ENCODE measurements around the gene TRNP1.

The TRNP1 gene

DNA sequence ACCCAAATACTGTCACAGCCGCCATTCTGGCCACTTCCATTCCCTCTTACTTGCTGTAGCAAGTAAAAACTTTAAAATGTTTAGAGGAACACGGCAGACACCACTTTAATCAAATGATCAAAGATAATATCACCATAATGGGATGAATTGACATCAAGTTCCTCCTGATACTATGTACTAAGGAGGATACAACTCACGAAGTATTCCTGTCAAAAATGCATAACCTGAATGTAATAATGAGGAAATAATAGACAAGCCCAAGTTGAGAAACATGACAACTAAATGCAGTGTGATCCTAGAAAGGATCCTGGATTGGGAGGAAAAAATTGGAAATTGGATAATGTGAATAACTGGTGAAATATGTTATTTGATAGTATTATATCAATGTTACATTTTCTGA, 37.2 kb upstream of the TRNP1 start:
- Histone ChIP-seq H3K4me1 (ENCODE audit: control insufficient read depth, insufficient read depth, low read length) (no peaks in the 10 kb centered on the region), H3K27me3 (ENCODE audit: control insufficient read depth, insufficient read depth, low read length) (peaks cover 30% of the 10 kb centered on the region; the same call in 1 of the 2 replicates)

DNA sequence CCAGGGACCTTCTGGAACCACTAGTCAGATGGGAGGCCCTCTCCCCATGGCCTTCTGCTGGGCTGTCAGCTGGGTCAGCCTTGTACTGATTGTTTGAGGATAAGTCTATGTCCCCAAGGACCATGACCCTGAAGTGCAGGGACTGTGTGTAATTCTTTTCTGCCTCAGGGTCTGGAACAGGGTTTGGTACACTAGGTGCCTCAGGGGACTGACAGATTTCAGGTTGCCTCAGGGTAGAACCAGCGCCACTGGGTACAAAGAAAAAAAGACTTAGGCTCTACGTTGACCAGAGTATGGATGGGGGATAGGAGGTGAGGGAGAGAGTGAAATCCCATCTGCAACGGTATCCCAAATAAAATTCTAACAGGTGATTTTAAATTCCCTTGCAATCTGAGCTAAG, 36.2 kb upstream of the TRNP1 start:
- H3K27ac ChIP-seq (ENCODE audit: low read depth, low read length), result no peak overlapping the region
- no peaks in the 10 kb centered on the region for H3K4me1 ChIP-seq (ENCODE audit: control insufficient read depth, insufficient read depth, low read length)
- no peak overlapping the region for H3K9ac ChIP-seq (ENCODE audit: low read length)
- no peaks in the 10 kb centered on the region for H3K9me3 ChIP-seq (ENCODE audit: control insufficient read depth, insufficient read depth, low read depth, low read length)
- H3K36me3 ChIP-seq (ENCODE audit: control insufficient read depth, insufficient read depth, low read length), result peaks cover 3% of the 10 kb centered on the region; the same call in 1 of the 2 replicates
- peaks cover 39% of the 10 kb centered on the region; the same call in 1 of the 2 replicates for H3K27me3 ChIP-seq (ENCODE audit: control insufficient read depth, insufficient read depth, low read length)
- no peak overlapping the region for H3K4me3 ChIP-seq (ENCODE audit: low read depth, low read length)

More for the DNA sequence above, 37.2 kb upstream of the TRNP1 start:
- Histone ChIP-seq H3K9me3 (ENCODE audit: control insufficient read depth, insufficient read depth, low read depth, low read length) (no peaks in the 10 kb centered on the region), H3K36me3 (ENCODE audit: control insufficient read depth, insufficient read depth, low read length) (peaks cover 7% of the 10 kb centered on the region; the same call in 1 of the 2 replicates), H3K9ac (ENCODE audit: low read length) (no peak overlapping the region), H3K4me3 (ENCODE audit: low read depth, low read length) (no peak overlapping the region), H3K27ac (ENCODE audit: low read depth, low read length) (no peak overlapping the region)

DNA sequence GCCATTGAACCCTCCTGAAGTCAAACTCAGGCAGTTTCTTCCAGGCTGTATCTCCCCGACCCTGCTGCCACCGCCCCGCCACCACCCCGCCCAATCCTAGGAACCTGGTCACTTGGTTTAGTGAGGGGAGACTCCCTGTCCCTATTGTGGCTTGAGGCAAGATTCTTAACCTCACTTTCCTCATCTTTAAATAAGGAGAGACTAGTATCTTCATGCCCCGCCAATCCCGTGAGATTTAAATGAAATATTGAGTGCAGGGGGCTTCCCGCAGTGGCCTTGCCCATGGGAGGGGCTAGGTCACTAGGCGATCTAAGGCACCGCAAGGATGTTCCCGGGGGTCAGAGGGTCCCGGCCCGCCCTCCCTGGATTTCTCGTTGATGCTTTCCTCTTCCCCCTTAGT, 34.2 kb upstream of the TRNP1 start:
- no peaks in the 10 kb centered on the region for H3K4me1 ChIP-seq (ENCODE audit: control insufficient read depth, insufficient read depth, low read length)

DNA sequence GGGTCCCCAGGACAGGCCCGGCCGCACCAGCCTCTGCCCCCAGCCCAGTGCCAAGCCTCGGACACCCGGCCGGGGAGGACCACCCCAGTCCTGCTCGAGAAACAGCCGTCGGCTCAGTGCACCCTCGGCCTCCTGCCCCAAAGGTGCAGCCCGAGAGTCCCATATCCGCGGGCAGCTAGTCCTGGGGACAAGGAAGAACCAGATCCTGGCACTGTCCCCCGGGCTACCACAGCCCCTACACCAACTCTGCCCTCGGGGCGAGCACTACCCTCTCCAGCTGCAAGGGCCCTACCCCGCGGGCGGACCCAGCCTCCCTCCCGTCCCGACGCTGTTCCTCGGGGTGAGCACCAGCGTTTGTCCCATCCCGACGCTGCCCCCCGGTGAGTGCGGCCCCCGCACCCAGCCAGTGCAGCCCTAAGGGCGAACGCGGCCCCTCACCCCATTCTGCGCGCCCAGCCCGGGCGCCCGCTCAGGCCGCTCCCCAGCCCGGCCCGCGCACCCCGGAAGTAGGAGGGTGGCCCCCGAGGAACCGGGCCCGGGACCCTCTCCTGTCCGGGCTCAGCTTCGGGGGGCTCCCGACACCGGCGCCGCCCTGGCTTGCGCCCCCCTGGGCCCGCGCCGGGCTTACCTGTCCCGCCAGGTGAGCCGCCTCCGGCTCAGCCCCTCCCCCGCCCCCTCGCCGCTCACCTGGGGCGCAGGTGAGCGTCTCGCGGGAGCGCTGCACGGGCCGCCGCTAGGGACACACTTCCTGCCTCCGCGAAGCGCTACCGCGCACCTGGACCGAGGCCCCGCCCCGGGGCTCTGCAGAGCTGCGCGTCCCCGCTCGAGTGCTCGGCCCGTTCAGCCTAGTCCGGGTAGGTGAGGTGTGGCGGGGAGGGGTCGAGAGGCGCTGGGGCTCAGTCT, 33.5 kb upstream of the TRNP1 start, which contains the start of gene KDF1:
Gene KDF1, minus strand, starts transcription at position 747 of the 903 bp plus-strand sequence. CDS start 8,088 bp downstream, outside the sequence.
- Histone ChIP-seq H3K9ac (ENCODE audit: low read length) (peak within 1 kb of the TSS; percentile 80), H3K27ac (ENCODE audit: low read depth, low read length) (peak within 1 kb of the TSS; percentile 68), H3K4me3 (ENCODE audit: low read depth, low read length) (peak within 1 kb of the TSS; percentile 92)

More for the DNA sequence above, 34.2 kb upstream of the TRNP1 start:
- Histone ChIP-seq H3K9me3 (ENCODE audit: control insufficient read depth, insufficient read depth, low read depth, low read length) (no peaks in the 10 kb centered on the region), H3K4me3 (ENCODE audit: low read depth, low read length) (peak overlapping the region; percentile 92), H3K27ac (ENCODE audit: low read depth, low read length) (no peak overlapping the region), H3K36me3 (ENCODE audit: control insufficient read depth, insufficient read depth, low read length) (no peaks in the 10 kb centered on the region), H3K9ac (ENCODE audit: low read length) (peak overlapping the region; percentile 80), H3K27me3 (ENCODE audit: control insufficient read depth, insufficient read depth, low read length) (peaks cover 42% of the 10 kb centered on the region; the same call in 1 of the 2 replicates)

DNA sequence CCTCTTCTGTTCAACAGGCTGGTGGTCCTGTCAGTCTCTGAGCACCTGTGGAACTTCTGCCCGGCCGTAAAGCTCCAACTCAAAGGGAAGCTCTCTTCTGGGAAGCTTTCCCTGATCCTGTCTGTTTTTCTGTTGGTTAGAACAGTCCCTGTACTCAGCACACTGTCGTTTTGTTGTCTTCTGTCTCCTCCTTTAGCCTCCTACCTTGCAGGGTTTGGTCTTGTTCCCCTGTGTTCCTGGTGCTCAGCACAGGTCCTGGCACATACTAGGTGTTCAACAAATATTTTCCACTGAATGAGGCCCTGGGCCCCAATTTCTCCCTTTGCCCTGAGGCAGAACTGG, 32.9 kb upstream of the TRNP1 start:
- Histone ChIP-seq H3K9me3 (ENCODE audit: control insufficient read depth, insufficient read depth, low read depth, low read length) (no peaks in the 10 kb centered on the region), H3K27ac (ENCODE audit: low read depth, low read length) (peak overlapping the region; percentile 68; the same call in 1 of the 2 replicates), H3K4me1 (ENCODE audit: control insufficient read depth, insufficient read depth, low read length) (no peaks in the 10 kb centered on the region), H3K36me3 (ENCODE audit: control insufficient read depth, insufficient read depth, low read length) (no peaks in the 10 kb centered on the region), H3K4me3 (ENCODE audit: low read depth, low read length) (peak overlapping the region; percentile 92), H3K27me3 (ENCODE audit: control insufficient read depth, insufficient read depth, low read length) (peaks cover 42% of the 10 kb centered on the region; the same call in 1 of the 2 replicates), H3K9ac (ENCODE audit: low read length) (peak overlapping the region; percentile 64)

More for the DNA sequence above, 33.5 kb upstream of the TRNP1 start, which contains the start of gene KDF1:
- H3K9me3 ChIP-seq (ENCODE audit: control insufficient read depth, insufficient read depth, low read depth, low read length), result no peaks in the 10 kb centered on the region
- H3K27me3 ChIP-seq (ENCODE audit: control insufficient read depth, insufficient read depth, low read length), result peaks cover 42% of the 10 kb centered on the region; the same call in 1 of the 2 replicates
- no peaks in the 10 kb centered on the region for H3K4me1 ChIP-seq (ENCODE audit: control insufficient read depth, insufficient read depth, low read length)
- H3K36me3 ChIP-seq (ENCODE audit: control insufficient read depth, insufficient read depth, low read length), result no peaks in the 10 kb centered on the region

DNA sequence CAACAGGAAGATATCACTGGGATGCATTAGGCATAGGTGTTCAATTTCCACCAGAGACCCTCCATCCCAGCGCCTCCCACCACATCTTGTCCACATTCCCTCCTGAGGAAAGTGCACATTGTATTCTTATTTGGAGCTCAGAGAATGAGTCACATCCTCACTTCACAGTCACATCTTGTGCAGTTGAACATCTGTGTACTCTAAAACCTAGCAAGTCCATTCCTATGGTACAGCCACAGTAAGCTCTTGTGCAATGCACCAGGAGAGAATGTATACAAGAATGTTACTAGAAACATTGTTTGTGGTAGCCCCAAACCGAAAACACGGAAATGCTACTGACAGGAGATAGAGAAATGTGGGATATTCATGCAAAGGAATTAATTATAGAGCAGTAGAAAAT, 31.7 kb upstream of the TRNP1 start:
- H3K4me1 ChIP-seq (ENCODE audit: control insufficient read depth, insufficient read depth, low read length), result 0 out of 2 replicates have a peak, but pooled peaks cover 2% of the 10 kb centered on the region
- no peak overlapping the region for H3K27ac ChIP-seq (ENCODE audit: low read depth, low read length)
- peaks cover 42% of the 10 kb centered on the region; the same call in 1 of the 2 replicates for H3K27me3 ChIP-seq (ENCODE audit: control insufficient read depth, insufficient read depth, low read length)

DNA sequence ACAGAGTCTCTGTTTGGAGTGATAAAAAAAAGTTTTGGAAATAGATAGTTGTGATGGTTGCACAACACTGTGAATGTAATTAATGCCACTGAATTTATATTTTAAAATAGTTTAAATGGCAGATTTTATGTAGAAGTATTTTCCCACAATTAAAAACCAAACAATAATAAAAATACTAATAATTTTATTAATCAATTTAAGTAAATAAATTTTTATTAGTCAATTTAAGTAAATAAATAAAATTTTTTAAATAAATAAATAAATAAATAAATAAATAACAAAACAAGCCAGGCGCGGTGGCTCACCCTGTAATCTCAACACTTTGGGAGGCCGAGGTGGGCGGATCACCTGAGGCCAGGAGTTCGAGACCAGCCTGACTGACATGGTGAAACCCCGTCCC, 28.3 kb upstream of the TRNP1 start:
- Histone ChIP-seq H3K27ac (ENCODE audit: low read depth, low read length) (no peak overlapping the region), H3K27me3 (ENCODE audit: control insufficient read depth, insufficient read depth, low read length) (peaks cover 22% of the 10 kb centered on the region; the same call in 1 of the 2 replicates), H3K9me3 (ENCODE audit: control insufficient read depth, insufficient read depth, low read depth, low read length) (no peaks in the 10 kb centered on the region), H3K4me3 (ENCODE audit: low read depth, low read length) (no peak overlapping the region), H3K9ac (ENCODE audit: low read length) (no peak overlapping the region), H3K4me1 (ENCODE audit: control insufficient read depth, insufficient read depth, low read length) (0 out of 2 replicates have a peak, but pooled peaks cover 2% of the 10 kb centered on the region), H3K36me3 (ENCODE audit: control insufficient read depth, insufficient read depth, low read length) (no peaks in the 10 kb centered on the region)

More for the DNA sequence above, 31.7 kb upstream of the TRNP1 start:
- Histone ChIP-seq H3K9ac (ENCODE audit: low read length) (no peak overlapping the region), H3K4me3 (ENCODE audit: low read depth, low read length) (no peak overlapping the region), H3K36me3 (ENCODE audit: control insufficient read depth, insufficient read depth, low read length) (no peaks in the 10 kb centered on the region), H3K9me3 (ENCODE audit: control insufficient read depth, insufficient read depth, low read depth, low read length) (no peaks in the 10 kb centered on the region)

DNA sequence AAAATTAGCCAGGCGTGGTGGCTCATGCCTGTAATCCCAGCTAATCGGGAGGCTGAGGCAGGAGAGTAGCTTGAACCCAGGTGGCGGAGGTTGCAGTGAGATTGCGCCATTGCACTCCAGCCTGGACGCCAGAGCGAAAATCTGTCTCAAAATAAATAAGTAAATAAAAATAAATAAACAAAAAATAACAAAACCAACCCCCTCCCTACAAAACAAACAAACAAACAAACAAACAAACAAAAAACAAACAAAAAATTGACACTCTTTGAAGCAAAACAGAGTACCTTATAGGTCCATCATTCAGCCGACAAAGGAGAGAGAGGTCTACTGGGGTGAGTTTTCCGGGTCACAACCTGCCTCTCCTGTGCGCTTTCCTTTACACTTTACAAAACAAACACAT, 27.9 kb upstream of the TRNP1 start:
- peaks cover 18% of the 10 kb centered on the region; the same call in 1 of the 2 replicates for H3K27me3 ChIP-seq (ENCODE audit: control insufficient read depth, insufficient read depth, low read length)
- H3K9me3 ChIP-seq (ENCODE audit: control insufficient read depth, insufficient read depth, low read depth, low read length), result no peaks in the 10 kb centered on the region
- H3K4me3 ChIP-seq (ENCODE audit: low read depth, low read length), result no peak overlapping the region
- no peak overlapping the region for H3K9ac ChIP-seq (ENCODE audit: low read length)
- H3K36me3 ChIP-seq (ENCODE audit: control insufficient read depth, insufficient read depth, low read length), result no peaks in the 10 kb centered on the region
- 0 out of 2 replicates have a peak, but pooled peaks cover 2% of the 10 kb centered on the region for H3K4me1 ChIP-seq (ENCODE audit: control insufficient read depth, insufficient read depth, low read length)
- H3K27ac ChIP-seq (ENCODE audit: low read depth, low read length), result no peak overlapping the region

DNA sequence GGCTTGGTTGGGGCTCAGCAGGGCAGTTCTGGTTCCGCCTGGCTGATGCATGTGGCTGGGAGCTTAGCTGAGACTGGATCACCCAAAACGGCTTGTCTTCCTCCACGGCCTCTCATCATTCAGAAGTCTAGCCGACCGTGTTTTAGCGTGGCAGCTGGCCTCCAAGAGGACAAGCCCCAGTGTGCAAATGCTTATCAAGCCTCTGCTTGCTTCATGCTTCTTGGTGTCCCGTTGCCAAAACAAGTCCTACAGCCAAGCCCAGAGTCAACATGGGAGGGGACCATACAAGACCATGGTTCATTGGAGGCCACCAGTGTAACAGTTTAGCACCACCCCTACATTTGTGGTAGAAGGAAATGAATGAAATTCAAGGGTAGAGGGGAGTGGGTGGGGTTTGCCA, 22.7 kb upstream of the TRNP1 start:
- Histone ChIP-seq H3K9ac (ENCODE audit: low read length) (no peak overlapping the region), H3K27ac (ENCODE audit: low read depth, low read length) (no peak overlapping the region), H3K4me1 (ENCODE audit: control insufficient read depth, insufficient read depth, low read length) (peaks cover 10% of the 10 kb centered on the region), H3K27me3 (ENCODE audit: control insufficient read depth, insufficient read depth, low read length) (no peaks in the 10 kb centered on the region), H3K4me3 (ENCODE audit: low read depth, low read length) (no peak overlapping the region), H3K9me3 (ENCODE audit: control insufficient read depth, insufficient read depth, low read depth, low read length) (no peaks in the 10 kb centered on the region), H3K36me3 (ENCODE audit: control insufficient read depth, insufficient read depth, low read length) (no peaks in the 10 kb centered on the region)

DNA sequence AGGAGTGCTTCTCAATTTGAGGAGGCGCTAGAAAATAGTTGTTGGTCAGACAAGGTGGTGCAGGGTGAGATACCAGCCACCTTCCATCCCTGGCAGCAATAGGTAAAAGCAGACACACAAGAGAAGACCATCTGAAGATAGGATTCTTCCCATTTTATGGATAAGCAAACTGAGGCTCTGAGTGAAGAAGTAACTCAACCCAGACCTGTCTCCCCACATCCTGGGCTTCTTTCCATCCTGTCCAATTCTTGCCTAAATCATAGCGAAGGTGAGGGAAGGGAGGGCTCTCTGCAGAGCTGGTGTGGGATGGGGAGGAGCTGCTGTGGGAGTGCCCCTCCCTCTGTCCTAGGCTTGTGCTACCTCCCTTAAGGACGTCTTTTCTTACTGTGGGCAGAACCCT, 21.9 kb upstream of the TRNP1 start:
- peaks cover 10% of the 10 kb centered on the region for H3K4me1 ChIP-seq (ENCODE audit: control insufficient read depth, insufficient read depth, low read length)
- no peak overlapping the region for H3K4me3 ChIP-seq (ENCODE audit: low read depth, low read length)
- no peak overlapping the region for H3K27ac ChIP-seq (ENCODE audit: low read depth, low read length)
- H3K9ac ChIP-seq (ENCODE audit: low read length), result no peak overlapping the region
- H3K9me3 ChIP-seq (ENCODE audit: control insufficient read depth, insufficient read depth, low read depth, low read length), result no peaks in the 10 kb centered on the region
- H3K36me3 ChIP-seq (ENCODE audit: control insufficient read depth, insufficient read depth, low read length), result no peaks in the 10 kb centered on the region
- H3K27me3 ChIP-seq (ENCODE audit: control insufficient read depth, insufficient read depth, low read length), result no peaks in the 10 kb centered on the region

DNA sequence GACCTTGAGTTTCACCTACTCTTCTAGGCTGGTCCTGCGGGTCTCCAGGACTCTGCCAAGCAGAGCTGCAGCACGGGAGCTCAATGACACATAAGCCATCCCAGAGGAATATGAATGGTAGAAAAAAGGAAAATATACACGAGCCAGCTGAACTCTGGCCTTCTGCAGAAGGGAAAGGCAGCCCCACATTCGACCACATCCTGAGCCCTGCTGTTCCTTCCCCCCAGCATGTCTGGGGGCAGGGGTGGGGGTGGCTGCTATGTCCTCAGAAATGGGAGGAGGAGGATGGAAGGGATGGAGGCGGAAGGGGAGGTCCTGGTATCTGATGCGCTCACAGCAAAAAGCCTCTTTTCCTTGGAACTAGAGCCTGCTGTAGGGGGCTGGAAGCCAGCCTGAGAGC, 21.1 kb upstream of the TRNP1 start:
- Histone ChIP-seq H3K4me3 (ENCODE audit: low read depth, low read length) (no peak overlapping the region), H3K9ac (ENCODE audit: low read length) (no peak overlapping the region), H3K36me3 (ENCODE audit: control insufficient read depth, insufficient read depth, low read length) (no peaks in the 10 kb centered on the region), H3K27me3 (ENCODE audit: control insufficient read depth, insufficient read depth, low read length) (no peaks in the 10 kb centered on the region), H3K9me3 (ENCODE audit: control insufficient read depth, insufficient read depth, low read depth, low read length) (no peaks in the 10 kb centered on the region), H3K4me1 (ENCODE audit: control insufficient read depth, insufficient read depth, low read length) (peaks cover 8% of the 10 kb centered on the region), H3K27ac (ENCODE audit: low read depth, low read length) (no peak overlapping the region)
